22Rv1 (cell line): ENCODE results near the gene AMOTL2.

Experiments used
- ZFX ChIP-seq: fragments of 450-650 bp; IDR thresholded peaks from 2 replicates; pipeline ENCODE4 v1.6.1; 2017; ENCODE audit warnings: antibody characterized with exemption, borderline replicate concordance
- TF ChIP-seq, protein P1 (sequence below): fragments of 450-650 bp; IDR thresholded peaks from 2 replicates; pipeline ENCODE4 v1.5.1; 2017; ENCODE audit warnings: mild to moderate bottlenecking

DNA sequence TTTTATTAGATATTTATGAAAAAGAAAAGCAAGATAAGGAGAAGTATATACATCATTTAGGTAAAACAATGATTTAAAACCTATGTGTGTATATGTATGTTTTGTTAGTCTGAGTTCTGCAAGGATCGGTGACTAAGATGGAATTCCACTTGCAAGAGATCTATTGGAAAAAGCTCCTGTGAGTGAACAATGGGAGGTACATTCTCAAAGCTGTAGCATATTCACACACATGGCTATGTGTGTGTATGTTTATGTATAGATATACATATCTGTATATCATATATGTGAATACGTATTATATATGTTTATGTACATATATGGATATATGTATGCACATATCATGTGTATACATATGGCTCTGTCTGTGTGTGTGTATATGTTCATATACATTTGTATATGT lies 54.3 kb downstream of the AMOTL2 start:
- TF ChIP-seq, protein P1, sequence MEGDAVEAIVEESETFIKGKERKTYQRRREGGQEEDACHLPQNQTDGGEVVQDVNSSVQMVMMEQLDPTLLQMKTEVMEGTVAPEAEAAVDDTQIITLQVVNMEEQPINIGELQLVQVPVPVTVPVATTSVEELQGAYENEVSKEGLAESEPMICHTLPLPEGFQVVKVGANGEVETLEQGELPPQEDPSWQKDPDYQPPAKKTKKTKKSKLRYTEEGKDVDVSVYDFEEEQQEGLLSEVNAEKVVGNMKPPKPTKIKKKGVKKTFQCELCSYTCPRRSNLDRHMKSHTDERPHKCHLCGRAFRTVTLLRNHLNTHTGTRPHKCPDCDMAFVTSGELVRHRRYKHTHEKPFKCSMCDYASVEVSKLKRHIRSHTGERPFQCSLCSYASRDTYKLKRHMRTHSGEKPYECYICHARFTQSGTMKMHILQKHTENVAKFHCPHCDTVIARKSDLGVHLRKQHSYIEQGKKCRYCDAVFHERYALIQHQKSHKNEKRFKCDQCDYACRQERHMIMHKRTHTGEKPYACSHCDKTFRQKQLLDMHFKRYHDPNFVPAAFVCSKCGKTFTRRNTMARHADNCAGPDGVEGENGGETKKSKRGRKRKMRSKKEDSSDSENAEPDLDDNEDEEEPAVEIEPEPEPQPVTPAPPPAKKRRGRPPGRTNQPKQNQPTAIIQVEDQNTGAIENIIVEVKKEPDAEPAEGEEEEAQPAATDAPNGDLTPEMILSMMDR: no peak
- TF ChIP-seq ZFX: no peak
